ENCODE measurements around the gene CREB5. TPM values are rescaled to one million over a fixed set of nuclear protein-coding genes. Genes with fewer than 3 reads are reported as not detected.

The CREB5 gene
- total and polyA plus RNA-seq, 2 of the 8 experiments (the other 6 are each of a cell fraction or from before 2014, with no cell fraction given), result 2.4 to 2.7 TPM

DNA sequence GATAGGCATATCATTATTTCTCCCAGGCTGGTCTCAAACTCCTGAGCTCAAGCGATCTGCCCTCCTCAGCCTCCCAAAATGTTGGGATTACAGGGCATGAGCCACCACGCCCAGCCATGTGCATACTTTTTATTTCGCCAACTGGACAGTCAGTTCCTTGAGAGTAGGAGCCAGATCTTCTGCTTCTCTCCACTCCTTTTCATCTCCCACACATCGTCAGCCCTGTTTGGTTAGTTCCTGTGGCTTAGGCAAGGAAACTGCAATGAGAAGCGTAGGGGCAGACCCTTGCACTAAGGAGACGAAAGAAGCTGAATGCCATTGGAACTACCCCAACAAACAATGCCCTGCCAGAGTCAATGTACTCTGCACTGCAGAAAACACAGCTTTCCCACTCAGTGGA is 367.6 kb downstream of the CREB5 start:
- Histone ChIP-seq H3K27me3 (replicated peaks in 1 of 4; ENCODE audit: control insufficient read depth in 3 of 4, extremely low read depth in 1 of 4, insufficient read depth in 3 of 4, low read length in 3 of 4) (no peaks in the 10 kb centered on the region), H3K4me2 (ENCODE audit: insufficient read depth in 1 of 2, low read depth in 2 of 2, low read length in 2 of 2) (no peak overlapping the region), H4K20me1 (replicated peaks in 1 of 2; ENCODE audit: control insufficient read depth in 1 of 2, insufficient read depth in 2 of 2, low read length in 2 of 2) (no peaks in the 10 kb centered on the region), H3K56ac (replicated peaks; ENCODE audit: insufficient read length, low read depth, low read length) (no peak overlapping the region), H2AK5ac (ENCODE audit: low read depth, low read length) (no peak overlapping the region), H2BK5ac (ENCODE audit: low read depth, low read length) (no peak overlapping the region), H2BK20ac (ENCODE audit: low read length) (no peak overlapping the region), H4K8ac (ENCODE audit: extremely low read depth, insufficient read depth, low read length) (no peak overlapping the region), H3K23me2 (ENCODE audit: low read depth, low read length) (no peaks in the 10 kb centered on the region), H3K4me1 (replicated peaks in 1 of 4; ENCODE audit: control insufficient read depth in 3 of 4, insufficient read depth in 4 of 4, low read length in 3 of 4) (no peaks in the 10 kb centered on the region), H2AFZ (ENCODE audit: low read length) (no peak overlapping the region), H3K9ac (replicated peaks in 1 of 4; ENCODE audit: extremely low read depth in 1 of 4, low read depth in 3 of 4, low read length in 3 of 4) (no peak overlapping the region), H2BK120ac (replicated peaks; ENCODE audit: low read depth, low read length) (no peak overlapping the region), H3K23ac (ENCODE audit: insufficient read length) (no peak overlapping the region), H4K91ac (replicated peaks; ENCODE audit: insufficient read length, low read length) (no peak overlapping the region), H2BK12ac (ENCODE audit: low read depth, low read length) (no peak overlapping the region), H3K14ac (ENCODE audit: insufficient read length) (no peak overlapping the region), H3K36me3 (ENCODE audit: control insufficient read depth in 2 of 4, insufficient read depth in 4 of 4, low read length in 3 of 4) (no peaks in the 10 kb centered on the region), H3K79me2 (ENCODE audit: control insufficient read depth in 1 of 2, insufficient read depth in 2 of 2, low read length in 2 of 2) (no peaks in the 10 kb centered on the region), H4K5ac (ENCODE audit: insufficient read length, low read depth, low read length) (no peak overlapping the region), H3K4ac (replicated peaks; ENCODE audit: insufficient read length, low read depth, low read length) (no peak overlapping the region), H3K79me1 (ENCODE audit: low read depth, low read length) (no peaks in the 10 kb centered on the region), H2BK15ac (ENCODE audit: low read length) (no peak overlapping the region), H3K18ac (ENCODE audit: extremely low read depth, low read length) (no peak overlapping the region), H3K4me3 (ENCODE audit: extremely low read depth in 1 of 4, insufficient read depth in 2 of 4, low read depth in 3 of 4, low read length in 4 of 4) (no peak overlapping the region), H3K9me3 (ENCODE audit: insufficient read depth in 2 of 2, low read depth in 1 of 2, low read length in 1 of 2) (no peaks in the 10 kb centered on the region; a peak in 1 of 4 replicates), H3K27ac (ENCODE audit: low read depth, low read length) (no peak overlapping the region)
- no peak for FAIRE-seq
- 78% methylated on average over 6 of the region's 6 CpGs; no CpG with 5 or more reads in 1 of the 2 experiments for WGBS, 2 experiments (ENCODE audit: extremely low coverage in 1 of 2, insufficient coverage in 1 of 2, insufficient read length in 1 of 2, insufficient replicate concordance in 2 of 2, low coverage in 1 of 2, low lambda C conversion rate in 2 of 2, missing lambda C conversion rate in 1 of 2)
- TF ChIP-seq RAD21 (IDR thresholded peaks at IDR 0.05 in 1 of 2, conservative IDR thresholded peaks at IDR 0.05 in 1 of 2; ENCODE audit: low read depth in 2 of 2, low read length in 2 of 2) (no peak), HDAC2 (IDR thresholded peaks at IDR 0.05; ENCODE audit: borderline replicate concordance in 1 of 2, low read depth in 2 of 2, low read length in 2 of 2) (no peak), TAF1 (IDR thresholded peaks at IDR 0.05; ENCODE audit: low read depth, low read length) (no peak), EGR1 (IDR thresholded peaks at IDR 0.05; ENCODE audit: borderline replicate concordance, low read depth, low read length) (no peak), CREB1 (IDR thresholded peaks at IDR 0.05) (no peak), BCL11A (IDR thresholded peaks at IDR 0.05; ENCODE audit: low read depth in 2 of 2, low read length in 2 of 2) (no peak), KDM5A (IDR thresholded peaks at IDR 0.05; ENCODE audit: low read length) (no peak), ASH2L (IDR thresholded peaks at IDR 0.05; ENCODE audit: low read length) (no peak), SIRT6 (IDR thresholded peaks at IDR 0.05; ENCODE audit: low read length) (no peak), CHD2 (IDR thresholded peaks at IDR 0.05; ENCODE audit: low read length) (no peak), HDAC6 (IDR thresholded peaks at IDR 0.05; ENCODE audit: low read depth, low read length) (no peak), NANOG (IDR thresholded peaks at IDR 0.05; ENCODE audit: insufficient read depth, low read depth, low read length, poor library complexity, severe bottlenecking) (no peak)
- TF ChIP-seq, protein P1, sequence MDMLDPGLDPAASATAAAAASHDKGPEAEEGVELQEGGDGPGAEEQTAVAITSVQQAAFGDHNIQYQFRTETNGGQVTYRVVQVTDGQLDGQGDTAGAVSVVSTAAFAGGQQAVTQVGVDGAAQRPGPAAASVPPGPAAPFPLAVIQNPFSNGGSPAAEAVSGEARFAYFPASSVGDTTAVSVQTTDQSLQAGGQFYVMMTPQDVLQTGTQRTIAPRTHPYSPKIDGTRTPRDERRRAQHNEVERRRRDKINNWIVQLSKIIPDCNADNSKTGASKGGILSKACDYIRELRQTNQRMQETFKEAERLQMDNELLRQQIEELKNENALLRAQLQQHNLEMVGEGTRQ (IDR thresholded peaks at IDR 0.05; ENCODE audit: low read length), result no peak
- DNase-seq (ENCODE audit: low read depth in 1 of 2, low spot score in 2 of 2), result no peak
- ChIA-PET POLR2A (ENCODE audit: partially characterized antibody) (interaction anchor here (0.7 kb wide), 1 partner anchor 12 kb away, joined by 4 read pairs; no protein-coding TSS in a partner anchor), CTCF (ENCODE audit: partially characterized antibody) (no interaction called here)
